ENCODE measurements around the gene FOXRED2. TPM values are rescaled to one million over a fixed set of nuclear protein-coding genes. Genes with fewer than 3 reads are reported as not detected.

FOXRED2 gene
- total and polyA plus RNA-seq, 2 experiments from 2014 or later, result 11.5 to 38.3 TPM

GRCh38 chr22:36442506-36443197 is 64.2 kb downstream of the FOXRED2 start:
- Histone ChIP-seq H3K27ac (ENCODE audit: low read depth) (no peak overlapping the region), H3K4me1 (ENCODE audit: insufficient read depth) (peaks cover 3% of the 10 kb centered on the region; the same call in 1 of the 2 replicates), H3K36me3 (ENCODE audit: insufficient read depth) (no peaks in the 10 kb centered on the region), H3K4me2 (no peak overlapping the region), H3K9me2 (ENCODE audit: insufficient read depth) (no peaks in the 10 kb centered on the region), H3K27me3 (ENCODE audit: insufficient read depth) (no peaks in the 10 kb centered on the region), H4K20me1 (replicated peaks; ENCODE audit: insufficient read depth) (no peaks in the 10 kb centered on the region), H3F3A (replicated peaks; ENCODE audit: low read depth) (no peaks in the 10 kb centered on the region), H2AFZ (no peak overlapping the region), H3K4me3 (no peak overlapping the region), H3K79me2 (replicated peaks; ENCODE audit: insufficient read depth) (no peaks in the 10 kb centered on the region)
- Mint-ChIP-seq H3K9me3 (no peaks in the 10 kb centered on the region), H3K27me3 (ENCODE audit: insufficient read depth, low read depth, poor library complexity) (peaks cover 12% of the 10 kb centered on the region), H3K36me3 (ENCODE audit: low read depth) (no peaks in the 10 kb centered on the region), H3K4me3 (no peak overlapping the region), H3K27ac (no peak overlapping the region), H3K4me1 (peaks cover 11% of the 10 kb centered on the region; the same call in 2 of the 3 replicates)
- ATAC-seq, result peak; percentile 28; the same call in 2 of the 3 replicates
- TF ChIP-seq CREB1 (CRISPR knock-in tag; IDR thresholded peaks at IDR 0.05; ENCODE audit: low read depth) (no peak), EZH2phosphoT487 (IDR thresholded peaks at IDR 0.05; ENCODE audit: unreplicated experiment) (no peak), ZNF462 (CRISPR knock-in tag; IDR thresholded peaks at IDR 0.05) (no peak), JUNB (IDR thresholded peaks at IDR 0.05; ENCODE audit: unreplicated experiment) (no peak), NANOG (IDR thresholded peaks at IDR 0.05; ENCODE audit: borderline replicate concordance) (no peak), ZNF331 (CRISPR knock-in tag; IDR thresholded peaks at IDR 0.05; ENCODE audit: low read depth) (no peak), POLR2AphosphoS5 (IDR thresholded peaks at IDR 0.05; ENCODE audit: low read depth) (no peak), ETS1 (IDR thresholded peaks at IDR 0.05) (no peak), REST (IDR thresholded peaks at IDR 0.05; ENCODE audit: unreplicated experiment) (no peak), STAT1 (IDR thresholded peaks at IDR 0.05; ENCODE audit: unreplicated experiment) (no peak), EZH2 (IDR thresholded peaks at IDR 0.05; ENCODE audit: low read depth, unreplicated experiment) (no peak), ZNF114 (CRISPR knock-in tag; IDR thresholded peaks at IDR 0.05) (no peak), CTCF (conservative IDR thresholded peaks at IDR 0.05; ENCODE audit: low read depth in 2 of 2) (no peak)
- no peak for DNase-seq (ENCODE audit: low spot score)

Data from GM23338 (cell line).